GM23338 (cell line): Measurements from ENCODE around the gene GNAO1. TPM values are rescaled to one million over a fixed set of nuclear protein-coding genes. Genes with fewer than 3 reads are reported as not detected.

Source experiments
- ATAC-seq: fragments of 200-7000 bp; cut with Tn5 transposase; 3 replicates; pipeline ENCODE4 v1.9.1; 2020
- DNase-seq: peaks from one replicate; pipeline ENCODE4 v3.0.0-alpha.2; 2015; ENCODE audit warnings: low spot score
- H2AFZ ChIP-seq: fragments of 200-600 bp; sonication (generic); 2 replicates; pipeline ENCODE4 v1.8.0; 2016; ENCODE audit warnings: antibody characterized with exemption, mild to moderate bottlenecking, moderate library complexity
- H3F3A ChIP-seq: fragments of 200-600 bp; sonication (generic); replicated peaks from 2 replicates; pipeline ENCODE4 v1.8.0; 2017; ENCODE audit warnings: antibody characterized with exemption, mixed run types, low read depth
- H3K27ac ChIP-seq: fragments of 200-600 bp; sonication (generic); 2 replicates; pipeline ENCODE4 v1.6.1; 2016; ENCODE audit warnings: low read depth
- H3K27me3 ChIP-seq: fragments of 200-600 bp; sonication (generic); 2 replicates; pipeline ENCODE4 v1.8.0; 2016; ENCODE audit warnings: mild to moderate bottlenecking, mixed run types, moderate library complexity; ENCODE audit not compliant: insufficient read depth
- H3K36me3 ChIP-seq: fragments of 200-600 bp; sonication (generic); 2 replicates; pipeline ENCODE4 v1.8.0; 2016; ENCODE audit warnings: mild to moderate bottlenecking; ENCODE audit not compliant: insufficient read depth
- H3K4me1 ChIP-seq: fragments of 200-600 bp; sonication (generic); 2 replicates; pipeline ENCODE4 v1.8.0; 2016; ENCODE audit warnings: mild to moderate bottlenecking, moderate library complexity; ENCODE audit not compliant: insufficient read depth
- H3K4me2 ChIP-seq: fragments of 200-600 bp; sonication (generic); 2 replicates; pipeline ENCODE4 v1.7.1; 2017; ENCODE audit warnings: mixed run types
- H3K4me3 ChIP-seq: fragments of 200-600 bp; sonication (generic); 2 replicates; pipeline ENCODE4 v1.6.1; 2016; ENCODE audit warnings: mixed run types
- H3K79me2 ChIP-seq: fragments of 200-600 bp; sonication (generic); replicated peaks from 2 replicates; pipeline ENCODE4 v1.8.0; 2017; ENCODE audit warnings: mild to moderate bottlenecking; ENCODE audit not compliant: insufficient read depth
- H3K9me2 ChIP-seq: fragments of 200-600 bp; sonication (generic); 2 replicates; pipeline ENCODE4 v1.8.0; 2017; ENCODE audit not compliant: insufficient read depth
- H4K20me1 ChIP-seq: fragments of 200-600 bp; sonication (generic); replicated peaks from 2 replicates; pipeline ENCODE4 v1.8.0; 2017; ENCODE audit warnings: mild to moderate bottlenecking; ENCODE audit not compliant: insufficient read depth
- H3K27ac Mint-ChIP-seq: 2 replicates; pipeline ENCODE4 v1.8.0; 2020; ENCODE audit warnings: inconsistent platforms, mild to moderate bottlenecking, moderate library complexity, mixed read lengths
- H3K27me3 Mint-ChIP-seq: 3 replicates; pipeline ENCODE4 v1.8.0; 2022; ENCODE audit warnings: low read depth, mild to moderate bottlenecking, moderate library complexity, mixed read lengths, inconsistent platforms; ENCODE audit not compliant: insufficient read depth, poor library complexity
- H3K36me3 Mint-ChIP-seq: 3 replicates; pipeline ENCODE4 v1.8.0; 2021; ENCODE audit warnings: low read depth, mild to moderate bottlenecking, inconsistent platforms, moderate library complexity, mixed read lengths
- H3K4me1 Mint-ChIP-seq: 3 replicates; pipeline ENCODE4 v1.8.0; 2020; ENCODE audit warnings: mild to moderate bottlenecking, inconsistent platforms, mixed read lengths
- H3K4me3 Mint-ChIP-seq: 3 replicates; pipeline ENCODE4 v1.8.0; 2021; ENCODE audit warnings: moderate library complexity, mild to moderate bottlenecking, inconsistent platforms, mixed read lengths
- H3K9me3 Mint-ChIP-seq: 3 replicates; pipeline ENCODE4 v1.8.0; 2020; ENCODE audit warnings: moderate library complexity, mild to moderate bottlenecking, inconsistent platforms, mixed read lengths
- CREB1 ChIP-seq: fragments of 250-450 bp; sonication (Bioruptor Pico); IDR thresholded peaks from 2 replicates; pipeline ENCODE4 v1.5.0; 2020; ENCODE audit warnings: low read depth, mild to moderate bottlenecking, moderate library complexity
- EZH2phosphoT487 ChIP-seq: fragments of 200-600 bp; sonication (generic); IDR thresholded peaks from one replicate; pipeline ENCODE4 v1.8.1; 2018; ENCODE audit warnings: antibody characterized with exemption; ENCODE audit not compliant: unreplicated experiment
- JUNB ChIP-seq: IDR thresholded peaks from one replicate; pipeline ENCODE4 v1.6.1; 2016; ENCODE audit warnings: antibody characterized with exemption; ENCODE audit not compliant: unreplicated experiment
- NANOG ChIP-seq: IDR thresholded peaks from 2 replicates; pipeline ENCODE4 v1.6.1; 2016; ENCODE audit warnings: antibody characterized with exemption, borderline replicate concordance
- POLR2AphosphoS5 ChIP-seq: IDR thresholded peaks from 2 replicates; pipeline ENCODE4 v1.6.1; 2016; ENCODE audit warnings: antibody characterized with exemption, low read depth
- STAT1 ChIP-seq: IDR thresholded peaks from one replicate; pipeline ENCODE4 v1.6.1; 2016; ENCODE audit warnings: antibody characterized with exemption; ENCODE audit not compliant: unreplicated experiment
- ZNF114 ChIP-seq: fragments of 250-450 bp; sonication (Bioruptor Pico); IDR thresholded peaks from 2 replicates; pipeline ENCODE4 v1.5.0; 2020; ENCODE audit warnings: mild to moderate bottlenecking, moderate library complexity
- ZNF331 ChIP-seq: fragments of 250-450 bp; sonication (Bioruptor Pico); IDR thresholded peaks from 2 replicates; pipeline ENCODE4 v1.5.0; 2020; ENCODE audit warnings: low read depth, mild to moderate bottlenecking, moderate library complexity
- polyA plus RNA-seq: library from polyadenylated mRNA; unstranded; fragments of >200 nt; fragmentation: Nextera tagmentation; extraction: Ambion mirVana; gene quantifications from 2 replicates; pipeline ENCODE4 v1.2.1, GENCODE V29; 2016
- total RNA-seq: library from RNA; depleted of rRNA; stranded (reverse); fragments of >200 nt; shearing (Covaris generic); gene quantifications from 2 replicates; pipeline ENCODE4 v1.2.3, GENCODE V29; 2014
- TF ChIP-seq, protein P1 (sequence below): IDR thresholded peaks from 2 replicates; pipeline ENCODE4 v1.6.1; 2016; ENCODE audit warnings: antibody characterized with exemption
- TF ChIP-seq, protein P2 (sequence below), 2 experiments: fragments of 200-600 bp in 1 of 2; sonication (generic) in 1 of 2; conservative IDR thresholded peaks; 2 replicates each; pipeline versions ENCODE4 v1.5.1 to v1.6.1; 2016 to 2017; ENCODE audit warnings: antibody characterized with exemption in 2 of 2, low read depth in 2 of 2, mild to moderate bottlenecking in 2 of 2, moderate library complexity in 1 of 2
- TF ChIP-seq, protein P3 (sequence below): fragments of 250-450 bp; sonication (Bioruptor Pico); IDR thresholded peaks from 2 replicates; pipeline ENCODE4 v1.5.0; 2020; ENCODE audit warnings: mild to moderate bottlenecking, moderate library complexity
- TF ChIP-seq, protein P4 (sequence below): IDR thresholded peaks from one replicate; pipeline ENCODE4 v1.6.1; 2018; ENCODE audit warnings: antibody characterized with exemption; ENCODE audit not compliant: unreplicated experiment

GNAO1 gene
- total and polyA plus RNA-seq, 2 experiments from 2014 or later: 6.5 to 24.8 TPM

DNA sequence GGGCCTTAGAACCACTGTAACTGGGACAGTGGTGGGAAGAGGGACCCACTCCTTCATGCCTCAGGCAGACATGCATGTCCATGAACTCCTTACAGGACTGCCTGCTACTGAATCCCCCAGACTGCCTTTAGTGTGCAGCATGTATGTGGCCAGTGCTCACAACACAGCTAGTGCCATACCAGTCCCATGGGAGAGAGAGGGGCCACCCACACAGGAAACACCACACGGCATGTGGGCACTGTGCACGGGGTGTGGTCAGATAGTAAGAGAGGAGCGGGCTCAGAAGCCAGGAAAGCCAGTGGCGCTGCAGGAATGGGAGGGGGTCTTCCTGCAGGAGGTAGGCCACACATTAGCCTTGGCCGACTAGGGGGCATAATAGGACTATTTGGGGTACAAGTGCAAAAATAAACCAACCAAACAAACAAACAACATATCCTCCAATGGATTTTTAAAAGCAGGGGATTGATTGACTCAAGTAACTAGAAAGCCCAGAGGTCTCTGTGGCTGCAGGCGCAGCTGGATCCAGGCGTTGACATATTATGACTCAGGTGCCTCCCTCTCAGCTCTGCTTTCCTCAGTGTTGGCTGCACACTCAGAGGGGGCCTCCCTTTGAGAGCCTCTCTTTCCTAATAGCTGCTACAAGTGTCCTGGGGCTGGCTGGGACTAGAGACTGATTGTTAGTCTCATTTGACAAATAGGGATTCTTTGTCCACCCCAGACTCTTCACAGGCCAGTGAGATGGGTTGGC is 129.7 kb downstream of the GNAO1 start:
- no peak overlapping the region for H3K27ac ChIP-seq
- H3K27ac Mint-ChIP-seq: no peak overlapping the region
- H2AFZ ChIP-seq: no peak overlapping the region
- no peaks in the 10 kb centered on the region; the same call in 1 of the 2 replicates for H4K20me1 ChIP-seq
- H3K36me3 Mint-ChIP-seq: no peaks in the 10 kb centered on the region; the same call in 2 of the 3 replicates
- no peak for ATAC-seq
- TF ChIP-seq, protein P1, sequence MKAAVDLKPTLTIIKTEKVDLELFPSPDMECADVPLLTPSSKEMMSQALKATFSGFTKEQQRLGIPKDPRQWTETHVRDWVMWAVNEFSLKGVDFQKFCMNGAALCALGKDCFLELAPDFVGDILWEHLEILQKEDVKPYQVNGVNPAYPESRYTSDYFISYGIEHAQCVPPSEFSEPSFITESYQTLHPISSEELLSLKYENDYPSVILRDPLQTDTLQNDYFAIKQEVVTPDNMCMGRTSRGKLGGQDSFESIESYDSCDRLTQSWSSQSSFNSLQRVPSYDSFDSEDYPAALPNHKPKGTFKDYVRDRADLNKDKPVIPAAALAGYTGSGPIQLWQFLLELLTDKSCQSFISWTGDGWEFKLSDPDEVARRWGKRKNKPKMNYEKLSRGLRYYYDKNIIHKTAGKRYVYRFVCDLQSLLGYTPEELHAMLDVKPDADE: no peak
- TF ChIP-seq ZNF331: no peak
- no peak for TF ChIP-seq ZNF114
- TF ChIP-seq, protein P2, sequence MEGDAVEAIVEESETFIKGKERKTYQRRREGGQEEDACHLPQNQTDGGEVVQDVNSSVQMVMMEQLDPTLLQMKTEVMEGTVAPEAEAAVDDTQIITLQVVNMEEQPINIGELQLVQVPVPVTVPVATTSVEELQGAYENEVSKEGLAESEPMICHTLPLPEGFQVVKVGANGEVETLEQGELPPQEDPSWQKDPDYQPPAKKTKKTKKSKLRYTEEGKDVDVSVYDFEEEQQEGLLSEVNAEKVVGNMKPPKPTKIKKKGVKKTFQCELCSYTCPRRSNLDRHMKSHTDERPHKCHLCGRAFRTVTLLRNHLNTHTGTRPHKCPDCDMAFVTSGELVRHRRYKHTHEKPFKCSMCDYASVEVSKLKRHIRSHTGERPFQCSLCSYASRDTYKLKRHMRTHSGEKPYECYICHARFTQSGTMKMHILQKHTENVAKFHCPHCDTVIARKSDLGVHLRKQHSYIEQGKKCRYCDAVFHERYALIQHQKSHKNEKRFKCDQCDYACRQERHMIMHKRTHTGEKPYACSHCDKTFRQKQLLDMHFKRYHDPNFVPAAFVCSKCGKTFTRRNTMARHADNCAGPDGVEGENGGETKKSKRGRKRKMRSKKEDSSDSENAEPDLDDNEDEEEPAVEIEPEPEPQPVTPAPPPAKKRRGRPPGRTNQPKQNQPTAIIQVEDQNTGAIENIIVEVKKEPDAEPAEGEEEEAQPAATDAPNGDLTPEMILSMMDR (conservative IDR thresholded peaks at IDR 0.05; ENCODE audit: low read depth in 2 of 2): no peak
- TF ChIP-seq, protein P3, sequence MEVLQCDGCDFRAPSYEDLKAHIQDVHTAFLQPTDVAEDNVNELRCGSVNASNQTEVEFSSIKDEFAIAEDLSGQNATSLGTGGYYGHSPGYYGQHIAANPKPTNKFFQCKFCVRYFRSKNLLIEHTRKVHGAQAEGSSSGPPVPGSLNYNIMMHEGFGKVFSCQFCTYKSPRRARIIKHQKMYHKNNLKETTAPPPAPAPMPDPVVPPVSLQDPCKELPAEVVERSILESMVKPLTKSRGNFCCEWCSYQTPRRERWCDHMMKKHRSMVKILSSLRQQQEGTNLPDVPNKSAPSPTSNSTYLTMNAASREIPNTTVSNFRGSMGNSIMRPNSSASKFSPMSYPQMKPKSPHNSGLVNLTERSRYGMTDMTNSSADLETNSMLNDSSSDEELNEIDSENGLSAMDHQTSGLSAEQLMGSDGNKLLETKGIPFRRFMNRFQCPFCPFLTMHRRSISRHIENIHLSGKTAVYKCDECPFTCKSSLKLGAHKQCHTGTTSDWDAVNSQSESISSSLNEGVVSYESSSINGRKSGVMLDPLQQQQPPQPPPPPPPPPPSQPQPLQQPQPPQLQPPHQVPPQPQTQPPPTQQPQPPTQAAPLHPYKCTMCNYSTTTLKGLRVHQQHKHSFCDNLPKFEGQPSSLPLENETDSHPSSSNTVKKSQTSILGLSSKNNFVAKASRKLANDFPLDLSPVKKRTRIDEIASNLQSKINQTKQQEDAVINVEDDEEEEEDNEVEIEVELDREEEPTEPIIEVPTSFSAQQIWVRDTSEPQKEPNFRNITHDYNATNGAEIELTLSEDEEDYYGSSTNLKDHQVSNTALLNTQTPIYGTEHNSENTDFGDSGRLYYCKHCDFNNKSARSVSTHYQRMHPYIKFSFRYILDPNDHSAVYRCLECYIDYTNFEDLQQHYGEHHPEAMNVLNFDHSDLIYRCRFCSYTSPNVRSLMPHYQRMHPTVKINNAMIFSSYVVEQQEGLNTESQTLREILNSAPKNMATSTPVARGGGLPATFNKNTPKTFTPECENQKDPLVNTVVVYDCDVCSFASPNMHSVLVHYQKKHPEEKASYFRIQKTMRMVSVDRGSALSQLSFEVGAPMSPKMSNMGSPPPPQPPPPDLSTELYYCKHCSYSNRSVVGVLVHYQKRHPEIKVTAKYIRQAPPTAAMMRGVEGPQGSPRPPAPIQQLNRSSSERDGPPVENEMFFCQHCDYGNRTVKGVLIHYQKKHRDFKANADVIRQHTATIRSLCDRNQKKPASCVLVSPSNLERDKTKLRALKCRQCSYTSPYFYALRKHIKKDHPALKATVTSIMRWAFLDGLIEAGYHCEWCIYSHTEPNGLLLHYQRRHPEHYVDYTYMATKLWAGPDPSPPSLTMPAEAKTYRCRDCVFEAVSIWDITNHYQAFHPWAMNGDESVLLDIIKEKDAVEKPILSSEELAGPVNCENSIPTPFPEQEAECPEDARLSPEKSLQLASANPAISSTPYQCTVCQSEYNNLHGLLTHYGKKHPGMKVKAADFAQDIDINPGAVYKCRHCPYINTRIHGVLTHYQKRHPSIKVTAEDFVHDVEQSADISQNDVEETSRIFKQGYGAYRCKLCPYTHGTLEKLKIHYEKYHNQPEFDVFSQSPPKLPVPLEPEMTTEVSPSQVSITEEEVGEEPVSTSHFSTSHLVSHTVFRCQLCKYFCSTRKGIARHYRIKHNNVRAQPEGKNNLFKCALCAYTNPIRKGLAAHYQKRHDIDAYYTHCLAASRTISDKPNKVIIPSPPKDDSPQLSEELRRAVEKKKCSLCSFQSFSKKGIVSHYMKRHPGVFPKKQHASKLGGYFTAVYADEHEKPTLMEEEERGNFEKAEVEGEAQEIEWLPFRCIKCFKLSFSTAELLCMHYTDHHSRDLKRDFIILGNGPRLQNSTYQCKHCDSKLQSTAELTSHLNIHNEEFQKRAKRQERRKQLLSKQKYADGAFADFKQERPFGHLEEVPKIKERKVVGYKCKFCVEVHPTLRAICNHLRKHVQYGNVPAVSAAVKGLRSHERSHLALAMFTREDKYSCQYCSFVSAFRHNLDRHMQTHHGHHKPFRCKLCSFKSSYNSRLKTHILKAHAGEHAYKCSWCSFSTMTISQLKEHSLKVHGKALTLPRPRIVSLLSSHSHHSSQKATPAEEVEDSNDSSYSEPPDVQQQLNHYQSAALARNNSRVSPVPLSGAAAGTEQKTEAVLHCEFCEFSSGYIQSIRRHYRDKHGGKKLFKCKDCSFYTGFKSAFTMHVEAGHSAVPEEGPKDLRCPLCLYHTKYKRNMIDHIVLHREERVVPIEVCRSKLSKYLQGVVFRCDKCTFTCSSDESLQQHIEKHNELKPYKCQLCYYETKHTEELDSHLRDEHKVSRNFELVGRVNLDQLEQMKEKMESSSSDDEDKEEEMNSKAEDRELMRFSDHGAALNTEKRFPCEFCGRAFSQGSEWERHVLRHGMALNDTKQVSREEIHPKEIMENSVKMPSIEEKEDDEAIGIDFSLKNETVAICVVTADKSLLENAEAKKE: no peak
- no peak for TF ChIP-seq STAT1
- no peak for TF ChIP-seq CREB1 (CRISPR knock-in tag)
- TF ChIP-seq EZH2phosphoT487: no peak
- no peak for TF ChIP-seq NANOG
- TF ChIP-seq, protein P4, sequence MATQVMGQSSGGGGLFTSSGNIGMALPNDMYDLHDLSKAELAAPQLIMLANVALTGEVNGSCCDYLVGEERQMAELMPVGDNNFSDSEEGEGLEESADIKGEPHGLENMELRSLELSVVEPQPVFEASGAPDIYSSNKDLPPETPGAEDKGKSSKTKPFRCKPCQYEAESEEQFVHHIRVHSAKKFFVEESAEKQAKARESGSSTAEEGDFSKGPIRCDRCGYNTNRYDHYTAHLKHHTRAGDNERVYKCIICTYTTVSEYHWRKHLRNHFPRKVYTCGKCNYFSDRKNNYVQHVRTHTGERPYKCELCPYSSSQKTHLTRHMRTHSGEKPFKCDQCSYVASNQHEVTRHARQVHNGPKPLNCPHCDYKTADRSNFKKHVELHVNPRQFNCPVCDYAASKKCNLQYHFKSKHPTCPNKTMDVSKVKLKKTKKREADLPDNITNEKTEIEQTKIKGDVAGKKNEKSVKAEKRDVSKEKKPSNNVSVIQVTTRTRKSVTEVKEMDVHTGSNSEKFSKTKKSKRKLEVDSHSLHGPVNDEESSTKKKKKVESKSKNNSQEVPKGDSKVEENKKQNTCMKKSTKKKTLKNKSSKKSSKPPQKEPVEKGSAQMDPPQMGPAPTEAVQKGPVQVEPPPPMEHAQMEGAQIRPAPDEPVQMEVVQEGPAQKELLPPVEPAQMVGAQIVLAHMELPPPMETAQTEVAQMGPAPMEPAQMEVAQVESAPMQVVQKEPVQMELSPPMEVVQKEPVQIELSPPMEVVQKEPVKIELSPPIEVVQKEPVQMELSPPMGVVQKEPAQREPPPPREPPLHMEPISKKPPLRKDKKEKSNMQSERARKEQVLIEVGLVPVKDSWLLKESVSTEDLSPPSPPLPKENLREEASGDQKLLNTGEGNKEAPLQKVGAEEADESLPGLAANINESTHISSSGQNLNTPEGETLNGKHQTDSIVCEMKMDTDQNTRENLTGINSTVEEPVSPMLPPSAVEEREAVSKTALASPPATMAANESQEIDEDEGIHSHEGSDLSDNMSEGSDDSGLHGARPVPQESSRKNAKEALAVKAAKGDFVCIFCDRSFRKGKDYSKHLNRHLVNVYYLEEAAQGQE: no peak
- no peak for TF ChIP-seq POLR2AphosphoS5
- TF ChIP-seq JUNB: no peak
- no peaks in the 10 kb centered on the region for H3K27me3 ChIP-seq
- H3F3A ChIP-seq: no peaks in the 10 kb centered on the region
- H3K27me3 Mint-ChIP-seq: peaks cover 11% of the 10 kb centered on the region
- H3K9me2 ChIP-seq: no peaks in the 10 kb centered on the region
- no peak for DNase-seq
- H3K36me3 ChIP-seq: no peaks in the 10 kb centered on the region
- peaks cover 3% of the 10 kb centered on the region; the same call in 2 of the 3 replicates for H3K4me1 Mint-ChIP-seq
- H3K4me2 ChIP-seq: no peak overlapping the region
- H3K4me1 ChIP-seq: no peaks in the 10 kb centered on the region
- H3K4me3 ChIP-seq: no peak overlapping the region
- no peak overlapping the region for H3K4me3 Mint-ChIP-seq
- H3K79me2 ChIP-seq: no peaks in the 10 kb centered on the region
- H3K9me3 Mint-ChIP-seq: no peaks in the 10 kb centered on the region; the same call in 2 of the 3 replicates
